B cell (primary cell): ENCODE results near the gene PRKCA.

Experiments used
- EZH2 ChIP-seq: IDR thresholded peaks from 2 replicates; pipeline ENCODE4 v1.6.1; 2012; ENCODE audit warnings: borderline replicate concordance, low read depth, mild to moderate bottlenecking, moderate library complexity, low read length; ENCODE audit not compliant: insufficient read depth, poor library complexity, severe bottlenecking
- TF ChIP-seq, protein P1 (sequence below): fragments of 200-600 bp; IDR thresholded peaks from one replicate; pipeline ENCODE4 v1.8.0; 2022; ENCODE audit warnings: antibody characterized with exemption, mild to moderate bottlenecking

DNA sequence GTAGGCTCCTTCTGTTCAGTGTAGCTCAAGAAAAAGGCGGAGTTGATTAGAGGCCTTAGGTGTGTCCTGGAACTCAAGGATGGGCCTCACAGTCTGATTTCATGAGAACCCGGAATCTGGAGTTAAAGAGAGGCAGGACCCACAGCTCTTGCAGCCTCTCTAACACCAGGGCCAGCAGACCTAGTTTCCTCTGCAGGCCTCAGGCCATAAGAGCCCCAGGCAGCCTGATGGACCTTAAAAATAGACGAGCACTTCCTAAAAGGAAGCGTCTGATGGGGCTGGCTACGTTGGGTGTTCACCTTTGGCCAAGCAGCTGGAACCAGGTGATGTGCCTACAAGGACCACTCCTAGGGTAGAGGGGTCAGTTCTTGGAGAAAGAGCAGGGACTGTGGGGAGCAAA lies 540.1 kb downstream of the PRKCA start:
- TF ChIP-seq, protein P1, sequence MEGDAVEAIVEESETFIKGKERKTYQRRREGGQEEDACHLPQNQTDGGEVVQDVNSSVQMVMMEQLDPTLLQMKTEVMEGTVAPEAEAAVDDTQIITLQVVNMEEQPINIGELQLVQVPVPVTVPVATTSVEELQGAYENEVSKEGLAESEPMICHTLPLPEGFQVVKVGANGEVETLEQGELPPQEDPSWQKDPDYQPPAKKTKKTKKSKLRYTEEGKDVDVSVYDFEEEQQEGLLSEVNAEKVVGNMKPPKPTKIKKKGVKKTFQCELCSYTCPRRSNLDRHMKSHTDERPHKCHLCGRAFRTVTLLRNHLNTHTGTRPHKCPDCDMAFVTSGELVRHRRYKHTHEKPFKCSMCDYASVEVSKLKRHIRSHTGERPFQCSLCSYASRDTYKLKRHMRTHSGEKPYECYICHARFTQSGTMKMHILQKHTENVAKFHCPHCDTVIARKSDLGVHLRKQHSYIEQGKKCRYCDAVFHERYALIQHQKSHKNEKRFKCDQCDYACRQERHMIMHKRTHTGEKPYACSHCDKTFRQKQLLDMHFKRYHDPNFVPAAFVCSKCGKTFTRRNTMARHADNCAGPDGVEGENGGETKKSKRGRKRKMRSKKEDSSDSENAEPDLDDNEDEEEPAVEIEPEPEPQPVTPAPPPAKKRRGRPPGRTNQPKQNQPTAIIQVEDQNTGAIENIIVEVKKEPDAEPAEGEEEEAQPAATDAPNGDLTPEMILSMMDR: no peak
- TF ChIP-seq EZH2: no peak
